ENCODE data around the gene OR6J1.

- TF ChIP-seq, protein P1, sequence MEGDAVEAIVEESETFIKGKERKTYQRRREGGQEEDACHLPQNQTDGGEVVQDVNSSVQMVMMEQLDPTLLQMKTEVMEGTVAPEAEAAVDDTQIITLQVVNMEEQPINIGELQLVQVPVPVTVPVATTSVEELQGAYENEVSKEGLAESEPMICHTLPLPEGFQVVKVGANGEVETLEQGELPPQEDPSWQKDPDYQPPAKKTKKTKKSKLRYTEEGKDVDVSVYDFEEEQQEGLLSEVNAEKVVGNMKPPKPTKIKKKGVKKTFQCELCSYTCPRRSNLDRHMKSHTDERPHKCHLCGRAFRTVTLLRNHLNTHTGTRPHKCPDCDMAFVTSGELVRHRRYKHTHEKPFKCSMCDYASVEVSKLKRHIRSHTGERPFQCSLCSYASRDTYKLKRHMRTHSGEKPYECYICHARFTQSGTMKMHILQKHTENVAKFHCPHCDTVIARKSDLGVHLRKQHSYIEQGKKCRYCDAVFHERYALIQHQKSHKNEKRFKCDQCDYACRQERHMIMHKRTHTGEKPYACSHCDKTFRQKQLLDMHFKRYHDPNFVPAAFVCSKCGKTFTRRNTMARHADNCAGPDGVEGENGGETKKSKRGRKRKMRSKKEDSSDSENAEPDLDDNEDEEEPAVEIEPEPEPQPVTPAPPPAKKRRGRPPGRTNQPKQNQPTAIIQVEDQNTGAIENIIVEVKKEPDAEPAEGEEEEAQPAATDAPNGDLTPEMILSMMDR (IDR thresholded peaks at IDR 0.05) = peak; percentile 64 to 92 (median 85)
- no peak for TF ChIP-seq POLR2A (IDR thresholded peaks at IDR 0.05)
These were observed 9.0 kb upstream of the OR6J1 start for GRCh38 chr14:22653012-22653621.

All from body of pancreas (tissue), 4 donors.